Ovary (tissue), 9 donors: ENCODE measurements around the gene ARHGEF7. TPM values are rescaled to one million over a fixed set of nuclear protein-coding genes. Genes with fewer than 3 reads are reported as not detected.
A peak's percentile ranks its signal among the peaks of the same experiment; 100 is the strongest.

Experiments
- DNase-seq, 5 donors: peaks; one replicate each; pipeline ENCODE4 v3.0.0-alpha.2; 2019 to 2020
- H3K27ac ChIP-seq, 2 donors: fragments of 200-600 bp; one replicate each; pipeline versions ENCODE4 v1.5.1 to v1.8.0; 2019 to 2022
- H3K27me3 ChIP-seq: fragments of 200-600 bp; one replicate; pipeline ENCODE4 v1.8.0; 2022
- H3K36me3 ChIP-seq: fragments of 200-600 bp; sonication (generic); one replicate; pipeline ENCODE4 v1.5.1; 2019
- H3K4me1 ChIP-seq: one replicate; pipeline ENCODE4 v1.8.1; 2013; ENCODE audit warnings: mild to moderate bottlenecking, moderate library complexity; ENCODE audit not compliant: insufficient read depth
- H3K4me3 ChIP-seq: fragments of 200-600 bp; sonication (generic); one replicate; pipeline ENCODE4 v1.5.1; 2017
- H3K9me3 ChIP-seq, 2 donors: fragments of 200-600 bp in 1 of 2; sonication (generic) in 1 of 2; one replicate each; pipeline versions ENCODE4 v1.5.1 to v1.8.1; 2013 to 2019; ENCODE audit warnings: mild to moderate bottlenecking in 1 of 2, moderate library complexity in 1 of 2
- EP300 ChIP-seq: sonication (generic); formaldehyde crosslinking; IDR thresholded peaks from one replicate; pipeline ENCODE4 v1.6.1; 2017; ENCODE audit warnings: antibody characterized with exemption
- POLR2A ChIP-seq: fragments of 450-650 bp; IDR thresholded peaks from one replicate; pipeline ENCODE4 v1.6.1; 2017; ENCODE audit warnings: antibody characterized with exemption, mild to moderate bottlenecking, moderate library complexity
- WGBS, 3 donors: extraction: QIAGEN DNeasy Blood & Tissue Kit in 1 of 3; methylation state at CpG; one replicate each; pipeline versions ENCODE4 v1.1.5 to v1.1.7; 2013 to 2017; 5-methylcytosine and 5-hydroxymethylcytosine counted together
- intact Hi-C, 4 donors: fragments of 100-400 bp; cut with DNase I; formaldehyde crosslinking; loops; one replicate each; pipeline versions ENCODE4 v1.11.0 to v1.15.1; 2022 to 2023
- polyA plus RNA-seq, 2 donors: library from polyadenylated mRNA; stranded (reverse); fragments of 200-250 nt in 1 of 2; fragments of 350-450 nt in 1 of 2; fragmentation: Illumina TruSeq in 1 of 2; extraction: RNeasy Lipid Tissue Mini Kit (QIAGEN cat#74804) in 1 of 2; gene quantifications; one replicate each; pipeline ENCODE4 v1.2.3, GENCODE V29; 2013 to 2014
- total RNA-seq, 7 donors: library from RNA; depleted of rRNA in 2 of 7; stranded (reverse); fragments of >200 nt in 2 of 7; fragmentation: NEBNext Ultra II Directional in 3 of 7; extraction: Animal tissue kit (Norgen Biotek cat#: 25700) in 3 of 7; gene quantifications; one replicate each; pipeline versions ENCODE4 v1.1.0 to v1.2.4, GENCODE V29; 2016 to 2023
- TF ChIP-seq, protein P1 (sequence below), 3 donors: fragments of 450-650 bp in 2 of 3; fragments of 200-600 bp in 1 of 3; IDR thresholded peaks; one replicate each; pipeline versions ENCODE4 v1.5.1 to v1.8.0; 2016 to 2022; ENCODE audit warnings: antibody characterized with exemption in 3 of 3, mild to moderate bottlenecking in 1 of 3
- donor health status: DM: no; HTN: no; CAD: no; lungs with moderate emphysema.
- donor health status: DM: no; HTN: no; CAD: no.
- donor health status: Bipolar disorder and iron deficiency.
- donor health status: DM: yes; HTN: yes; CAD: no.
- donor health status: DM: no; HTN: no; CAD: no.
- donor health status: DM: yes; HTN: yes; CAD: no.

The ARHGEF7 gene
- total and polyA plus RNA-seq, 9 donors, result 27.6 to 58.5 (median 52.2) TPM

DNA sequence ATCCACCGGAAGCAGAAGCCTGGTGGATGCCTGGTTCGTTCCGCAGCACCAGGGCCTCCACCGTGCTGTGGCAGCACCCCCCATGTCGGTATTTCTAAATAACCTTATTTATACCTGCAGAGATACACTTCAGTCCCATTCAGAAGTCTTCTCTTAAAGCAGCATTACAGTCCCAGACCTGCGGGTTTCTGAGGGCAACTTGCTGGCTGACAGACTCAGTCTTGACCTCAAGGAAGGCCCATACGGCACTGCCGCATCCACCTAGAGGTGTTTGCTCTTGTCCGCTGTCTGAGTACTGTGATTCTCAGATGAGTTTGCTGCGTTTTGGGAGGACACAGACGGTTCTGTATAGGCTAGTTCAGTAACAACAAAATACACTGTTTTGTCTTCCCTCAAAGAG, 188.4 kb downstream of the ARHGEF7 start:
- no peak for DNase-seq
- 81 to 89% (median 87%) methylated on average over 11 of the region's 11 CpGs for WGBS, 3 donors

GRCh38 chr13:111304041-111304544, 189.0 kb downstream of the ARHGEF7 start:
- Histone ChIP-seq H3K4me3 (no peak overlapping the region), H3K9me3 (no peaks in the 10 kb centered on the region), H3K27me3 (no peaks in the 10 kb centered on the region), H3K27ac (no peak overlapping the region), H3K36me3 (no peaks in the 10 kb centered on the region), H3K4me1 (no peaks in the 10 kb centered on the region)
- peak in 1 of 5 donors; percentile 9 for DNase-seq
- intact Hi-C loops, result no loop called here
- TF ChIP-seq POLR2A (no peak), EP300 (no peak)
- TF ChIP-seq, protein P1, sequence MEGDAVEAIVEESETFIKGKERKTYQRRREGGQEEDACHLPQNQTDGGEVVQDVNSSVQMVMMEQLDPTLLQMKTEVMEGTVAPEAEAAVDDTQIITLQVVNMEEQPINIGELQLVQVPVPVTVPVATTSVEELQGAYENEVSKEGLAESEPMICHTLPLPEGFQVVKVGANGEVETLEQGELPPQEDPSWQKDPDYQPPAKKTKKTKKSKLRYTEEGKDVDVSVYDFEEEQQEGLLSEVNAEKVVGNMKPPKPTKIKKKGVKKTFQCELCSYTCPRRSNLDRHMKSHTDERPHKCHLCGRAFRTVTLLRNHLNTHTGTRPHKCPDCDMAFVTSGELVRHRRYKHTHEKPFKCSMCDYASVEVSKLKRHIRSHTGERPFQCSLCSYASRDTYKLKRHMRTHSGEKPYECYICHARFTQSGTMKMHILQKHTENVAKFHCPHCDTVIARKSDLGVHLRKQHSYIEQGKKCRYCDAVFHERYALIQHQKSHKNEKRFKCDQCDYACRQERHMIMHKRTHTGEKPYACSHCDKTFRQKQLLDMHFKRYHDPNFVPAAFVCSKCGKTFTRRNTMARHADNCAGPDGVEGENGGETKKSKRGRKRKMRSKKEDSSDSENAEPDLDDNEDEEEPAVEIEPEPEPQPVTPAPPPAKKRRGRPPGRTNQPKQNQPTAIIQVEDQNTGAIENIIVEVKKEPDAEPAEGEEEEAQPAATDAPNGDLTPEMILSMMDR (IDR thresholded peaks at IDR 0.05), result no peak
- WGBS, 3 donors, result 89 to 94% (median 92%) methylated on average over 15 of the region's 15 CpGs

More for the DNA sequence above, 188.4 kb downstream of the ARHGEF7 start:
- intact Hi-C loops, result no loop called here
- H3K4me3 ChIP-seq, result no peak overlapping the region
- TF ChIP-seq, protein P1 (IDR thresholded peaks at IDR 0.05), result no peak
- TF ChIP-seq EP300 (no peak), POLR2A (no peak)
- no peaks in the 10 kb centered on the region for H3K36me3 ChIP-seq
- H3K27me3 ChIP-seq, result no peaks in the 10 kb centered on the region
- H3K27ac ChIP-seq, result no peak overlapping the region
- H3K9me3 ChIP-seq, result no peaks in the 10 kb centered on the region
- H3K4me1 ChIP-seq, result no peaks in the 10 kb centered on the region

DNA sequence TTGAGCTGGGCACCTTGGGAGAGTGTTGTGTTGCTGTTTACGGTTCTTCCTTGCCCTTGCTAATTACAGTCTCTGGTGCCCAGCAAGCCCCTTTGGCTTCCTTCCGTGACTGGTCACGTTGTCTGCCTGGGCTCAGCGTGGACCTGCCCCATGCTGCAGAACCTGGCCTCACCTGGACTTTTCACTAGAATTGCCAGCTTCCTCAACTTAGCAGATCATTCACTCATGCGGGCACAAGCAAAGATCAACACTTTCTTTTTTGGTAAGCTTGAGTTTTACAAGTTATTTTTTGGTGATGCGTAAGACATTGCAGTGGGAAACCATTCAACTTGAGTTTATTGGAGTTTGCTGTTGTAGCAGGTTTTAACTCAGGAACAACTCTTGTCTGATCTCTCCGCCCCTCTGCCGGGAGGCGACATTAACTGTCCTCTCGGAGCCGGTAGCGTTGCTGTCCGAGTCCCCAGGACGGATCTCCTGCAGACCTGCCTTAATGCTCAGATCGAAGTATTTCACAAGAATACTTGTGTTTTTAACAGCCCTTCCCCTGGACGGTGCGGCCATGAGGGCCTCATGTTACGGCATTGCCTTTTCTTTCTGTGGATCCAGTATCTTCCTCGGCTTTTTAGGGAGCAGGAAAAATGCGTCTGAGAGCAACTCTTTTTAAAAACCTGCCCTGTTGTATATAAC, 189.6 kb downstream of the ARHGEF7 start:
- intact Hi-C loops, result no loop called here
- Histone ChIP-seq H3K27ac (no peak overlapping the region), H3K9me3 (no peaks in the 10 kb centered on the region), H3K27me3 (no peaks in the 10 kb centered on the region), H3K4me3 (no peak overlapping the region), H3K36me3 (no peaks in the 10 kb centered on the region), H3K4me1 (no peaks in the 10 kb centered on the region)
- WGBS, 3 donors, result 94 to 97% (median 96%) methylated on average over 20 of the region's 20 CpGs
- TF ChIP-seq, protein P1 (IDR thresholded peaks at IDR 0.05), result no peak
- no peak for TF ChIP-seq POLR2A
- no peak for TF ChIP-seq EP300
- no peak for DNase-seq

DNA sequence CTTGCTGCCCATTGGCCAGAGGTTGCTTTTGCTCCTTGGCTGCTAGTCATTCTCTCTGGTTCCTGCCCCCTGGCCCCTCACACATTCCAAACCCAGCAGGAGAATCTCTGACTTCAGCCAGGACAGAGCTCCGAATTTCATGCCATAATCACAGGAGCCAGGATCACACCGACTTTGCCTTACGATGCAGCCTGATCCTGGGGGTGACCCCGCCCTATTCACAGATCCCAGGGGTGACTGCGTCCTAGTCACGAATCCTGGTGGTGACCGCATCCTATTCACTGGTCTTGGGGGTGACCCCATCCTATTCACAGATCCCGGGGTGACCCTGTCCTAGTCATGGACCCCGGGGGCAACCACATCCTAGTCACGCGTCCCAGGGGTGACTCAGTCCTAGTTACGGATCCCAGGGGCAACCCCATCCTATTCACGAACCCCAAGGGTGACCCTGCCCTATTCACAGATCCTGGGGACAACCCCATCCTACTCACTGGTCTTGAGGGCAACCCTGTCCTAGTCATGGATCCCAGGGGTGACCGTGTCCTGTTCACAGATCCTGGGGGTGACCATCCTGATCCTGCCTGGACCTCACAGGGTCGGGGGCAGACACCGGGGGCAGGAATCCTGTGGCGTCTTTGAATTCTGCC, 198.0 kb downstream of the ARHGEF7 start:
- H3K9me3 ChIP-seq, result peaks cover 0 to 4% of the 10 kb centered on the region in 2 donors
- H3K27me3 ChIP-seq, result no peaks in the 10 kb centered on the region
- no peaks in the 10 kb centered on the region for H3K36me3 ChIP-seq
- peak in 1 of 5 donors; percentile 8 for DNase-seq
- 93 to 98% (median 96%) methylated on average over 17 of the region's 17 CpGs for WGBS, 3 donors
- no peak overlapping the region for H3K4me3 ChIP-seq
- TF ChIP-seq EP300, result no peak
- TF ChIP-seq POLR2A, result no peak
- TF ChIP-seq, protein P1 (IDR thresholded peaks at IDR 0.05), result no peak
- H3K4me1 ChIP-seq, result no peaks in the 10 kb centered on the region
- no peak overlapping the region for H3K27ac ChIP-seq
- intact Hi-C loops, result no loop called here
